GM13976 (cell line): ENCODE results near the gene ABLIM1.

Experiments
- DNase-seq: peaks from one replicate; pipeline ENCODE4 v3.0.0; 2012; ENCODE audit warnings: low spot score
- in situ Hi-C: fragments of 300-500 bp; cut with MboI; formaldehyde crosslinking; loops from one replicate; pipeline ENCODE4 v1.12.0; 2022; ENCODE audit warnings: low sequenced_read_pairs, mixed read lengths, inconsistent platforms; ENCODE audit not compliant: unreplicated experiment
- TF ChIP-seq, protein P1 (sequence below): IDR thresholded peaks from 2 replicates; pipeline ENCODE4 v1.5.1; 2012; ENCODE audit warnings: borderline replicate concordance, mild to moderate bottlenecking; ENCODE audit not compliant: insufficient read depth; ENCODE audit errors: extremely low read depth, missing control alignments, control extremely low read depth

Gene ABLIM1

GRCh38 chr10:114520453-114520852 is 137.6 kb downstream of the ABLIM1 start:
- in situ Hi-C loops: no loop called here
- DNase-seq: no peak
- TF ChIP-seq, protein P1, sequence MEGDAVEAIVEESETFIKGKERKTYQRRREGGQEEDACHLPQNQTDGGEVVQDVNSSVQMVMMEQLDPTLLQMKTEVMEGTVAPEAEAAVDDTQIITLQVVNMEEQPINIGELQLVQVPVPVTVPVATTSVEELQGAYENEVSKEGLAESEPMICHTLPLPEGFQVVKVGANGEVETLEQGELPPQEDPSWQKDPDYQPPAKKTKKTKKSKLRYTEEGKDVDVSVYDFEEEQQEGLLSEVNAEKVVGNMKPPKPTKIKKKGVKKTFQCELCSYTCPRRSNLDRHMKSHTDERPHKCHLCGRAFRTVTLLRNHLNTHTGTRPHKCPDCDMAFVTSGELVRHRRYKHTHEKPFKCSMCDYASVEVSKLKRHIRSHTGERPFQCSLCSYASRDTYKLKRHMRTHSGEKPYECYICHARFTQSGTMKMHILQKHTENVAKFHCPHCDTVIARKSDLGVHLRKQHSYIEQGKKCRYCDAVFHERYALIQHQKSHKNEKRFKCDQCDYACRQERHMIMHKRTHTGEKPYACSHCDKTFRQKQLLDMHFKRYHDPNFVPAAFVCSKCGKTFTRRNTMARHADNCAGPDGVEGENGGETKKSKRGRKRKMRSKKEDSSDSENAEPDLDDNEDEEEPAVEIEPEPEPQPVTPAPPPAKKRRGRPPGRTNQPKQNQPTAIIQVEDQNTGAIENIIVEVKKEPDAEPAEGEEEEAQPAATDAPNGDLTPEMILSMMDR: no peak

- TF ChIP-seq, protein P1: no peak
- DNase-seq: no peak
- in situ Hi-C loops: no loop called here
These were observed 138.2 kb downstream of the ABLIM1 start for GRCh38 chr10:114519756-114520293.

DNA sequence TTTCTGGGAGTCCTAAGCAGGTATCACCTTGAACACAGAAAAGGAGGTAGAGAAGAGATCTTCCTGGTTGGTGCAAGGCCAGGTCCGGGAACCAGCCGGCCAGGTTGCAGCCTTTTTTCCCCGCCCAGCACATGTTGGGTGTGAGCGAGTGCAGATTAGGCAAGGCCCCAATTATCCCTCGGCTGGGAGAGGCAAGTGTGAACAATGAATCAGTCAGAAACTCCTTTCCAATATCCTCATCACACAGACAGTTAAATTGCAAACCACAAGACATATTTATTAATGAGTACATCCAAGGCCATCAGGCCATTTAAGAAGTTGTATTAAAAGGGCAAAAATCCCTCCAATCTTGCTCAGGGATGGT is 138.8 kb downstream of the ABLIM1 start:
- no peak for DNase-seq
- TF ChIP-seq, protein P1: no peak
- in situ Hi-C loops: no loop called here

DNA sequence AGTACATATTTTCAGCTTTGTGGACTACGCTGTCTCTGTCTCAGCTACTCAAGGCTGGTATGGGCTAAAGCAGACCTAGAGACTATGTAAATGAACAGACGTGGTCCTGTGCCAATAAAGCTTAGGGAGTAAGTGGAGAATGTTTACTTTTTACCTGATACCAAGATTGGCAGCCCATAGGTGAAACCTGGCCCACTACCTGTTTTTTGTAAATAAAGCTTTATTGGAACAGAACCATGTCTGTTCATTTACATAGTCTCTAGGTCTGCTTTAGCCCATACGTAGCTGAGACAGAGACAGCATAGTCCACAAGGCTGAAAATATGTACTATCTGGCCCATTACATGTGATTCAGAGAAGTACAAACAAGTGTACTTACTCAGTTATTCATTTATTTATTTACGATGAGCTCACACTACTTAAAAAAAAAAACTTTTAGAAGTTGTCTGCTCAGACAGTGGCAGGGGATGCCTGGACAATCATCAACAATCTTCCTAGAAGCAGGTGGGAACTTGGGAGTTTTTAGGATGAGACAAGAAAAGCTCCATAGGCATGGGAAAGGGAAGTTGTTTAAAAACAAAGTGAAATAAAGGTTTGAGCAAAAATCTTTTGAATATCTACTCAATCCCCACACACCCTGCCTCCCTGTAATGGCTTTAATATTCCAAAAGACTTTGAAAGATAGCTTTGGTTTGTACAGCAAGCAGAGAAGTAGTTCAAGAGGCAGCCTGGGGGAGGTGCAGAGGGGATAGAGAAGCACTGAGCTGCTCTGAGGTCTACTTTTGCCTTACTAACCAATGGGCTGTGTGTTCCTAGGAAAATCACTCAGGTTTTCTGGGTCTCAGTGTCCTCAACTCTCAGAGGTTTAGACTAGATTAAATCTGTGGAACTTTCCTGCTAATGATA is 139.4 kb downstream of the ABLIM1 start:
- in situ Hi-C loops: no loop called here
- DNase-seq: no peak
- TF ChIP-seq, protein P1: no peak

DNA sequence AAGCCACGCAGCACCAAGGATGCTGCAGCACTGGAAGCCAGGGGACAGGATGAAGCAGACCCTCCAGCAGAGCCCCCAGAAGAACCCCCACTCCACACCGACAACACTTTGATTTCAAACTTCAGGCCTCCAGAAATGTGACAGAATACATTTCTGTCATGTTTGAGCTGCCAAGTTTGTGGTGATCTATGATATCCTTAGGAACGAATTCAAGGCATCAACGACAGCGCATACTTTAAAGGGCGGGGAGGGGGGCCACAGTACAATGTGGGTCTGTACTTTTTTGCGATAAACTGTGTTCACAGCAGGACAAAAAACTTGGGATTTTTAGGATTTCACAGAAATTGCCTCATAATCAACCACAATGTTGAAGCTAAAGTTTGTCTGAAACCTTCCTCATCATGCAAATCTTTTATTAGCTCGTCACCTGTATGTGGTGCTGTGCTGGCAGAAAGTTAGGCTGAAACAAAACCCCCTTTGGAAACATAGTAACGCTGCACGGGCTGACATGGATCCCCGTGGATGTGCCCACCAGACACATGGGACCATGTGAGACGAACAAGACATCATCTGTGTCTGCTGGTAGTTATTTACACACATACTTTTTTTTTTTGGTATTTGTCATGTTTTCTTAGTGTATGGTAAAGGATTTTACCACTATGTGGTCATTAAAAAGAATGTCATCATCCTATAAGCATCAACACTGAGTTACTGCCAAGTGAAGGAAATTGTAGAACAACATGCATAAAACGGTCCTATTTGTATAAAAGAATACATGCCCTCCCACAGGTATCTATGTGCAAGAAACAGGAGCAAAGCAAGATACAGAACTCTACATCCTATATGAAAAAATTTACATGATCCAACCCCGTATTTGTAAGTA is 140.5 kb downstream of the ABLIM1 start:
- TF ChIP-seq, protein P1: no peak
- in situ Hi-C loops: no loop called here
- DNase-seq: no peak

DNA sequence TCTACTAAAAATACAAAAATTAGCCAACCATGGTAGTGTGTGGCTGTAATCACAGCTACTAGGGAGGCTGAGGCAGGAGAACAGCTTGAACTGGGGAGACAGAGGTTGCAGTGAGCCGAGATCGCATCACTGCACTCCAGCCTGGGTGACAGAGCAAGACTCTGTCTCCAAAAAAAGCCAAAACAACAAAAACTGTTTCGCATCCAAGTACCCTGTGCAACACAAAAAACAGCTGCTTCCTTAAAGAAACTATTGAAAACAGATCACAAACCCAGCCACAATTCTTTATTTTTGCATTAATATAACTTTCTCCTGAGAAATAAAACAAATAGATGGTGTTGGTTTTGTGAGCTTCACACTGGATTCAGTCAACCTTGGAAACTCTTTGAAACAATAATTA is 141.7 kb downstream of the ABLIM1 start:
- TF ChIP-seq, protein P1: no peak
- no peak for DNase-seq
- in situ Hi-C loops: no loop called here
